Measurements from ENCODE around the gene ATP11A.
"Not testable (repeated sequence)": the region's sequence is repeated elsewhere in the genome, so short reads cannot be mapped to it uniquely, and the experiment has no call there.

The ATP11A gene

DNA sequence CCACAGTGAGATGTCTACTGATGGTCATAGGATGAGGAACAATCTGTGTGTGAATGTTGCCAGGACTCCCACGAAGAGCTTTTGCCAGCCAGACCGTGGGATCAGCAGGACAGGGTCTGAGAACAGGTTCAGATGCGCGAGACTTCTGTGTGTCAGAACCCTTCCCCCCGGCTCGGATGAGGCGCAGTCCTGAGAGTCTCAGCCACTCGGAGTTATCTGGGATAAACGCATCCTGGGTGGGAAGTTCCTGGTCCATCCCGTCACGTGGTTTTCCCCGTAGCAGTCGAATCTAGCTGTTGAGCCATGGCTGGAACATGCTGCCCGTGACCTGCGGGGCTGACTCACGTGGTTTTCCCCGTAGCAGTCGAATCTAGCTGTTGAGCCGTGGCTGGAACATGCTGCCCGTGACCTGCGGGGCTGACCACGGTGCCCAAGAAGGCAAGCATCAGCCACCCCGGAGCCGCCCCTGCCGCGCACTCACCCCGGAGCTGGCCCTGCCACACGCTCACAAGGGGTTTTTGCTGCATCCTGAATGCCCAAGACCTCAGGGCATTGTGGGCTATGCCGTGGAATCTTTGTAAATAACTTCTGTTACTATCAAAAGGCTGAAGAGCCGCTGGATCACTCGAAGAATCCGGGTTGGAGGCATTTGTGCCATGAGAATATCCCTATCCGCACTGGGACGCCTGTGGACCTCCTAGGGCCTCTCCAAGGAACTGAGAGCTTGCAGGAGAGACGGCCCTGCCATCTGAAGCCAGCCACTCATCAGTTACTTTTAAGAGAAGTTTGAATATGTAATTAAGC lies 148.4 kb downstream of the ATP11A start:
- no peak for DNase-seq (ENCODE audit: low read depth in 2 of 2)

DNA sequence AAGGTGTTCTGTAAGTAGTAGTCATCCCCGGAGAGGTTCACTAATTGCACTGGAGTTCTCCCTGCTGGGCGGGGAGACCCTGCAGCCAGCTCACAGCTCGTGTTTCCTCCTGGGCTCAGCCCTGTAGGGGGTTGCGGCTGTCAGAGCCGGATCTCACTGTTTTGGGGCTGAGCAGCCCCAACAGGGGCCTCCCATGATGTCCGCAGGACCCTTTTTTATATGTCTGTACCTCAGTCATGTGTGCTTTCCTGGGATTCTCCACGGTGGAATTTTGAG lies 148.9 kb downstream of the ATP11A start:
- no peak for DNase-seq (ENCODE audit: low read depth in 2 of 2)

DNA sequence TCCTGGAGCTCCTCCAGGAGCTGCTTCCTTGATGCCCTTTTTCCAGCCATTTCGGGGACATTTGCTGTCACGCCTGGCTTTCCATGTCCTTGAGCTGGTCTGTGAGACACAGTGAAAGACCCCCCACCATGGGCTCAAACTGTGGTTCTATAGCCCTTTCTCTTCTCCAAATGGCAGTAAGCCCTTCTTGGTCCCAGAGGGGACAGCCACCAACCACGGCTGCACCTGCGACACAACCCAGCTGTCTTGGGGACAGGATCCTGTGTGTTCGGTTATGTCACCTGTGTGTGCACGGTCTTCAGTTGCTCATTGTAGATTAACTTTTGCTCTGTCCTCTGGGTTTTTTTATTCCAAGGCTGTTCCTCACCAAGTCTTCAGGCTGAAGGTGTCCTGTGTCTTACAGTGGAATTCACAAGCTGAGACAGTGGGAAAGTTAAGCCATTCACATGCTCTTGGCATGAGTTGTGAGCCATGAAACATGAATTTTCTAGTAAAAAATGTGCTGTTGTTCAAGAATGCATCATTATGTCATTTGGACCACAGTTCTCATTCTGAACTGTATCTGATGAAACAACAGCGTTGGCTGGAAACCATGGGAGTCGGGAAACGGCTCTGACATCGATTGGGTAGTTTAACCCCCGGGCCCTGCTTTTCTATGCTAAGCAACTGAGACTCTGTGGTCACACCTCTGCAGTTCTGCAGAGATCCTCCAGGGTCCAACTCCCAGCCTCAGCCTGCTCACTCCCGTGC lies 149.7 kb downstream of the ATP11A start:
- DNase-seq (ENCODE audit: low read depth in 2 of 2) = no peak

DNA sequence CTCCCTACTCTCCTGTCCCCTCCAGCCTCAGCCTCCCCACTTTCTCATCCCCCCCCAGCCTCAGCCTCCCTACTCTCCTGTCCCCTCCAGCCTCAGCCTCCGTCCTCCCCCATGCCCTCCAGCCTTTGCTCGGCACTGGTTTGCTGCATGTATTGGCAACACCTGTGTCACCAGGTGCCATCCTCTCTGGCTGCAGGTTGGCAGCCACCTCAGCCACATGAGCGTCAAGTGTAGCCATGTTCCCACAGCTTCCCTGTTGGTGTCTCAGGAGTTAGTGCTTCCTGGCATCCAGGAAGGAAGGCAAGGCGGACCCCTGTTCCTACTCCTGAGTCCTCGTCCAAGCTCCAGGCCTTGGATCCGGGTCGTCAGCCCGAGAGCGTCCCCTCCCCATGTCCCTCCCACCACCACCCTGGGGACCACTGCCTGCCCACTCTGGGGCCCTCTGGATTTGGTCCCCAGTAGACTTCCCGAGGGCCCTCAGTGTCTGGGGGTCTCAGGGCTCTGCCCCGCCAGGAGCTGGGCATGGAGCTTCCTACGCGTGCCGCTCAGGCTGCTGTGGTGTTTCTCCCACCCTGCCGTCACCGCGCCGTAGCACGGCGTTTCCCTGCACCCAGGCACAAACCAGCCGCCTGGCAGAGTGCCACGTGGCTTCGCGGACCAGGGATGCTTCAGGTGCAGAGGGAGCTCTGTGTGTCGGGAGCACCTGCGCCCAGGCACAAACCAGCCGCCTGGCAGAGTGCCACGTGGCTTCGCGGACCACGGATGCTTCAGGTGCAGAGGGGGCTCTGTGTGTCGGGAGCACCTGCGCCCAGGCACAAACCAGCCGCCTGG lies 150.8 kb downstream of the ATP11A start:
- DNase-seq (ENCODE audit: low read depth in 2 of 2) = no peak

DNA sequence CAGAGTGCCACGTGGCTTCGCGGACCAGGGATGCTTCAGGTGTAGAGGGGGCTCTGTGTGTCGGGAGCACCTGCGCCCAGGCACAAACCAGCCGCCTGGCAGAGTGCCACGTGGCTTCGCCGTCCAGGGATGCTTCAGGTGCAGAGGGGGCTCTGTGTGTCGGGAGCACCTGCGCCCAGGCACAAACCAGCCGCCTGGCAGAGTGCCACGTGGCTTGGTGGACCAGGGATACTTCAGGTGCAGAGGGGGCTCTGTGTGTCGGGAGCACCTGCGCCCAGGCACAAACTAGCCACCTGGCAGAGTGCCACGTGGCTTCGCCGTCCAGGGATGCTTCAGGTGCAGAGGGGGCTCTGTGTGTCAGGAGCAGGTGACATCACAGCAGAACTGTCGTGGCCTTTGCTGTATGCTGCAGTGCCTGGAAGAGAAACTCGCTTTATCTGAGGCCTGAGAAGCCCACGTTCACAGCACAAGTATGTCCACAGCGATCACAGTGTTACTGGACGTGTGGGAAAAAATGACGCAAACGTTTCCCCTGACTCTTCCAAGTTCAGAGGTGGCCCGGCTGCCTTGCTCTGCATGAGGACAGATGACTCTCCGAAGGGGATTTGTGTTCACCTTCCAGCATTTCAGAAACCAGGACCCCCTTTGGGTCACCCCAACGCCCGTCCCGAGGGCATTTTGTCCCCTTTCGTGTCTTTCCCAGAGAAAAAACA lies 151.6 kb downstream of the ATP11A start:
- not testable (repeated sequence) for DNase-seq (ENCODE audit: low read depth in 2 of 2)

DNA sequence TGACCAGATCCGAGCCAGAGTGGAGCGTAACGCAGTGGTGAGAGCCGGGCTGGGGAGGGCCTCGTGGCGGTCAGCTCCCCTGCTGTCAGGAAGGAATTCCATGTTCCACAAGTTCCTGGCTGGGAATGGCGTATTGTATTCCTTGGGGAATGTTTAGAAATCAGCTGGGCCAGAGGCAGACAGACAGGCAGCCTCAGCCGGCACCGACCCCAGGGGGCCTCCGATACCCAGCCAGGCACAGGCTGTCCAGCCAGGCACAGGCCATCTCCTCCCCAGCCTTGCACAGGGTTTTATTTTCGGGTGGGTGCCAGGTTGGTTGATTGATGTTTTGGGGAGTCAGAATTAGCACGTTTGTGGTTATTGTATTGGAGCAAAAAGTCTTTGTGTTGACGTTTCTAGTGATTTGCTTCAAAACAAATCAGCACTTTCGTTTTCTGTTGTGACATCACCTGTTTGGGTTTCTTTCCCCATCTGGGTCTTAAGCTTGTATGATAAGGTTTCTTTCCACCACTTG lies 152.6 kb downstream of the ATP11A start:
- no peak for DNase-seq (ENCODE audit: low read depth in 2 of 2)

DNA sequence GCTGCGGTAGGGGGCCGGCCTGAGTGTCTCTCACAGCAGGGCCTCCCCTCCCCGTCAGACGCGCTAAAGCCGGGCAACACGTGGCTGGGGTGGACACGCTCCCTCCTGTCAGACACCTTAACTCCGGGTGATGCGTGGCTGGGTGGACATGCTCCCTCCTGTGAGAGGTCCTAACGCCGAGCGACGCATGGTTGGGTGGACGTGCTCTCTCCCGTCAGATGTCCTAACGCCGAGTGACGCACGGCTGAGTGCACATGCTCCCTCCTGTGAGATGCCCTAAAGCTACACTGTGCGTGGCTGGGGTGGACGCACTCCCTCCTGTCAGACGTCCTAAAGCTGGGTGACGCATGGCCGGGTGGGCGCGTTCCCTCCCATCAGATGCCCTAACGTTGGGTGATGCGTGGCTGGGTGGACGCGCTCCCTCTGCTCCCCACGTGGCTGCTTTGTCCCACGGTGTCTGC lies 153.1 kb downstream of the ATP11A start:
- DNase-seq (ENCODE audit: low read depth in 2 of 2) = no peak

DNA sequence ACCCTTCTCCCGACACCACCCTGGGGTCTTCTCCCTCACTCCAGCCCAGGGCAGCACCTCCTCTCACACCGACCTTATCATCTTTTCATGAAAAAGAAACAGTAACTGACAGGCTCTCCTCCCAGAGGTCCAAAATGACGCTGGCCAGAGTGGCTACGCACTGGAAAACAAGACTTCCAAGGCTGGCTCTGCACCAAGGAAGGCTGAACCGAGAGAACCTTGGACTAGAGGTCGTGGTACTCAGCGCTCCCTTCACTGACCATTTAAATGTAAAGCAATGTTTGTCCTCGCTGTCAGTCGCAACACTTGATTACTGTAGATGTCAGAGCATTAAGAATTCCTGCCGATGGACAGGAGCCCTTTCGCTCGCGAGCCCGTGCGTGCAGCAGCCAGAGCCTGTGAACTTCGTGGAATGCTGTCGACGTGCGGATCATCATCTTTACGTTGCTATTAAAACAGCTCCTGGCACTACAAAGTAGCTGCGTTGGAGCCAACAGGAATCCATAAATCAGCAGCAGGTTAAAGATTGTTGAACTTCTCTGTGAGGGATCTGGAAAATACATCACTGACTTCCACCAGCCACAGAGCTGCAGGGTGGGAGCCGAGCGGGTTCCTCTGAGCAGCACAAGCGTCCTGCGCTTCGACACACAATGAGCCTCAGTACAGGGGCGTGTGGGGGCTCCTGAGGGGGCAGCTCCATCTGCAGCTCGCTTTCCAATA lies 153.7 kb downstream of the ATP11A start:
- no peak for DNase-seq (ENCODE audit: low read depth in 2 of 2)

DNA sequence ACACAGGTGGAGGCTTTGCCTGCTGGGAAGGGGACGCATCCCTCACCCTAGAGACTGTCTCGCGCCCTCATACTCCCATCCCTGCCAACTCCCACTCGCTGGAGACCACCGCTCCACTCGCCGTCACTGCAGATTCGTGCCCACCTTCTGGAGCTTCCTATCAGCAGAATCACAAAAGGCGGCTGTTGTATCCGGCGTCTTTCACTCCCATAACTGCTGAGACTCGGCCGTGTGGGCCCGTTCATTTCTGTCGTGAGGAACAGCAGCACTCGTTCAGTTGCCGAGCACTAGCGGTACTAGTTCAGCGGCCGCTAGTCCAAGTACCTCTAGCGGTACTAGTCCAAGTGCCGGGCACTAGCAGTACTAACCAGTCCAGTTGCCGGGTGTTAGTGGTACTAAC lies 154.6 kb downstream of the ATP11A start:
- no peak for DNase-seq (ENCODE audit: low read depth in 2 of 2)

DNA sequence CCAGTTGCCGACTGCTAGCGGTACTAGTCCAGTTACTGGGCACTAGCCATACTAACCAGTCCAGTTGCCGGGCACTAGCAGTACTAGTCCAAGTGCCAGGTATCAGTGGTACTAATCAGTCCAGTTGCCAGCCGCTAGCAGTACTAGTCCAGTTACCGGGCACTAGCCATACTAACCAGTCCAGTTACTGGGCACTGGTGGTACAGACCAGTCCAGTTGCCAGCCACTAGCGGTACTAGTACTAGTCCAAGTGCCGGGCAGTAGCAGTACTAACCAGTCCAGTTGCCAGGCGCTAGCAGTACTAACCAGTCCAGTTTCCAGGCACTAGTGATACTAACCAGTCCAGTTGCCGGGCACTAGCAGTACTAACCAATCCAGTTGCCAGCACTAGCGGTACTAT lies 155.0 kb downstream of the ATP11A start:
- no peak for DNase-seq (ENCODE audit: low read depth in 2 of 2)

DNA sequence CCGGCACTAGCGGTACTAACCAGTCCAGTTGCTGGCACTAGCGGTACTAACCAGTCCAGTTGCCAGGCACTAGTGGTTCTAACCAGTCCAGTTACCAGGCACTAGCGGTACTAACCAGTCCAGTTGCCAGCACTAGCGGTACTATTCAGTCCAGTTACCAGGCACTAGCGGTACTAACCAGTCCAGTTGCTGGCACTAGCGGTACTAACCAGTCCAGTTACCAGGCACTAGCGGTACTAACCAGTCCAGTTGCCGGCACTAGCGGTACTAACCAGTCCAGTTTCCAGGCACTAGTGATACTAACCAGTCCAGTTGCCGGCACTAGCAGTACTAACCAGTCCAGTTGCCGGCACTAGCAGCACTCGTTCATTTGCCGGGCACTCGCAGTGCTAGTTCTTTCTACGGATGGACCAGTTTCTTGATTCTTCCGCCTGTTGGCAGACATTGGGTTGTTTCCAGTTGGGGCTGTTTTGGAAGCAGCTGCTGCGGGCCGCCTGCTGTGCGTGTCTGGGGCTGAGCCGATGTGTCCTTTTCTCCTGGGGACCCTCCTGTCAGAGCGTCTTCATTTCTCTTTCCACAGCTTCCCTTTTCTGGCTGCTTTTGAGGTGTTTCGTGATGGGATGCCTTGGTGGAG lies 155.8 kb downstream of the ATP11A start:
- DNase-seq (ENCODE audit: low read depth in 2 of 2) = no peak

DNA sequence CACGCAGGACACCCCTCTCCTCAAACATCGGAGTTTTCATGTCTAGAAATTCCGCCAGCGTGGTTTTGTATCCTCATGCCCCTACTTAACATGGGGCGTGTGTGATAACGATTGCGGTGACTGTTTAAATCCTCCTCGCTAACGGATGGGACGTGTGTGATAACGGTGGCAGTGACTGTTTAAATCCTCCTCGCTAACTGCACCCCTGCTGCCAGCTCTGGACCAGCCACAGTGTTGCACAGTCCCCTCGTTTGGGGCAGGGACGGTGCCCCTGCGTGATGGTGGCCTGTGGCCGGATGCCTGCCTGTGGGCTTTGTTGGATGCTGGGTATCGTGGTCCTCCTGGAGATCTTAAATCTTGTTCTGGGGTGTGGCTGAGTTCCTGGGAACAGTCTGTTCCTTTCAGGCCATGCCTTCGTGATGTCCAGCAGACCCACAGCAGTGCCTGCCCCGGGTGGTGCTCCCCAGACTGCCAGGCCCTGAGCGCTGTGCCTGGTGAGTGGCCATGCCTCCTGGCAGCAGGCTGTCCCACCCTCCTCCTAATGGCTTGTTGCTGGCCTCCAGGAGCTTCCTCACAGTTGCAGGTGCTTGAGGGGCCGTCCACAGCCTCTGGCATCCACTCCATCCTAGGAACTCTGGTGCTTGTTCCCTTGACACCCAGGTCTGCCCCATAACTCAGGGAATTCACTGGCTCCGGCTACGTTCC lies 156.7 kb downstream of the ATP11A start:
- DNase-seq (ENCODE audit: low read depth in 2 of 2) = no peak

DNA sequence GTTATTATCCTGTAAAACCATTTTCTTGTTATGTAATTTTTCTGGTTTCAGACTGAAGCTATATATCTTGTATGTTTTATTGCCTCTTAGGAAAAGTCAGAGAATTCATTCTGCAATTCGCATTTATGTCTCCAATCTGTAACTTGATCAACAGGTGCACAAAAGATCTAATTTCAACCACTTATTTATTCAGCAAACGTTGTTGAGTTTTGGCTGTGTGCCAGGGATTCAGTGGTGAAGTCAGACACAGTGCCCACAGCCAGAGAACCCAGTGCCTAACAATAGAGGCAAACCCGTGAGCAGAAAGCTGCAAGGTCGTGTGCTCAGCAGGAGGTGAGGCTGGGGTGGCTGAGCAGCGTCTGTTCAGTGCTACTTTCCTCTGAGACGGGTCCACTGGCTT lies 159.7 kb downstream of the ATP11A start:
- DNase-seq (ENCODE audit: low read depth in 2 of 2) = no peak

DNA sequence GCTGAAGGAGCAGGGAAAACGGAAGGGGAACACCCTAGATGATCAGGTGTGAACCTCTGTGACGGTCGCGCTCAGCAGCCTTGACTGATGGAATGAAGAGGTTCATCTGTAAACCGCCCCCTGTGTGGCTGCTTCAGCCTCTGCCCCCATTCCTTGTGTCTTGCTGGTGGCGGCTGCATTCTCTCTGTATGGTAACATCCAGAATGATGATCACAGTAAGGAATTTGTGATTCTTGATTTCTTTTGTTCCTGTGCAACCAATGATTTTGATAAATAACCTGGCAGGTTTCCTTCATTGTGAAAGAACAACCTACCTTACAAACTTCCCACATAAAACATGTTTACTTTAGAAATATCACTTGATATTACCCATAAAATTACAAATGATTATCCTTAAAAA lies 160.4 kb downstream of the ATP11A start:
- DNase-seq (ENCODE audit: low read depth in 2 of 2) = no peak

DNA sequence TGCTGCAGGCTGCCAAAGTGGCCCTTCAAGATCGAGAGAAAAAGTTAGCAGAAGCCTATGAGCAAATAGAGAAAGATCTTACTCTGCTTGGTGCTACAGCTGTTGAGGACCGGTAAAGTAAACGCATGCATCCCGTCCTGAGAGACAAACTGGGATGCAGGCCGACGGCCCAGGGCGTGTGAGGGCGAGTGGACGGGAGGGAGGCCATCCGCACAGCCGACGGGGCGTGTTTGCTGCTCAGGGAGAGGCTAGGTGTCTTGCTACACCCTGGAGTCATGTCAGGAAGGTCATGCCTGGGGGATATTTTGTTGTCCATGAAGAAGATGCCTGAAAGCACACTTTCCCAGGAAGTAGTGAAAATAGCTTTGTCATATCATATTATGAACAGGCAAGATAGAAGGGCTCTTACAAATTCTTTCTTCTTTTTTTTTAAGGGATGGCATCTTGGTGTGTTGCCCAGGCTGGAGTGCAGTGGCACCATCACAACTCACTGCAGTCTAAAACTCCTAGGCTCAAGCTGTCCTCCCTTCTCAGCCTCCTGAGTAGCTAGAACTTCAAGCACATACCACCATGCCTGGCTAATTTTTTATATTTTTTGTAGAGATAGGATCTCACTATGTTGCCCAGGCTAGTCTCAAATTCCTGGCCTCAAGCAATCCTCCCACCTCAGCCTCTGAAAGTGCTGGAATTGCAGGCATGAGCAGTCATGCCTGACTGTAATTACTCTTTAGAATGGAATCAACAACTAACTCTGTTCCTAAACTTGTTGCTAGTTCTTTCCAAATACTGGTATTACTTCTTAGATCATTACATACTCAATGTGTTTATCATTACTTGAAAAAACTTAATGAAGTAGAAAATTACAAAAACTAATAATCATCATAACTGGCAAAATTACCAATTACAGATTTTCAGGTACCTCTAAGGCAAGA lies 161.5 kb downstream of the ATP11A start:
- DNase-seq (ENCODE audit: low read depth in 2 of 2) = no peak

DNA sequence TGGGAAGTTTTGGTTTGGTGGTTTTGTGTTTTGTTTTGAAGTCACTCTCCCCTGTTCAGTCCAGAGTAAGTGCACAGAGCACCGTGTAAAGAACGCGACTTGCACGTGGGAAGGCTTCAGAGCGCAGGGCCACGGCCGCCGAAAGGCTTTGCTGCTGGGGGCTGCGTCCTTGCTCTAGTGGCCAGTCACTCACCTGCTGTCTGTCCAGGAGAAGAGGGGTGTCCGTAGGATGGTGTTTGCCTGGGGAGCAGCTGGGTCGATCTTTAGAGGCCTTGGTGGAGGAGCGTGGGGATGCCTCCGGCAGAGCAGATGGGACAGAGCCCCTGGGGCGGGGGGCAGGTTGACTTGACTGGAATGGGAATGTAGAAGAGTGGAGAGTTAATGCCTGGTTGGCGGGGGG lies 162.6 kb downstream of the ATP11A start:
- DNase-seq (ENCODE audit: low read depth in 2 of 2) = no peak

DNA sequence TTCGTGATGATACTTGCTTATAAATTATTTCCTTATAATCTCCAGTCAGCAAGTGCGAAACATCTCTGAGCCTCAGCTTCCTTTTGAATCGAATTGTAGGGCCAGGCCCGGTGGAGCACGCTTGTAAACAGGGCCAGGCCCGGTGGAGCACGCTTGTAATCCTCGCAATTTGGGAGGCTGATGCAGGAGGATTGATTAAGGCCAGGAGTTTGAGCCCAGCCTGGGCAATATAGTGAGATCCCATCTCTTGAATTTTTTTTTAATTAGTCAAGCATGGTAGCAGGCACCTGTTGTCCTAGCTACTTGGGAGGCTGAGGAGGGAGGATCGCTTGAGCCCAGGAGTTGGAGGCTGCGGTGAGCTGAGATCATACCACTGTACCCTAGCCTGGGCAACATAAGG lies 163.0 kb downstream of the ATP11A start:
- no peak for DNase-seq (ENCODE audit: low read depth in 2 of 2)

DNA sequence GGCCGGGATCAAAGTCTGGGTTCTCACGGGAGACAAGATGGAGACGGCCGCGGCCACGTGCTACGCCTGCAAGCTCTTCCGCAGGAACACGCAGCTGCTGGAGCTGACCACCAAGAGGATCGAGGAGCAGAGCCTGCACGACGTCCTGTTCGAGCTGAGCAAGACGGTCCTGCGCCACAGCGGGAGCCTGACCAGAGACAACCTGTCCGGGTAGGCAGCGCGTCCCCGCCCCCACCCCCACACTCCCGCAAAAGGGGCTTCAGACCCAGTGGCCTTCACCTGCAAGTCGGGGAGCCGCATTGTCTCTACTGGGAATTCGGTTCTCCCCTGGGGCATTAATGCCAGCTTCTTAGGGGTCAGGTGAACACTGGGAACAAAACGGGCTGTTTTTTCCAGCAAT lies 164.5 kb downstream of the ATP11A start:
- DNase-seq (ENCODE audit: low read depth in 2 of 2) = no peak

DNA sequence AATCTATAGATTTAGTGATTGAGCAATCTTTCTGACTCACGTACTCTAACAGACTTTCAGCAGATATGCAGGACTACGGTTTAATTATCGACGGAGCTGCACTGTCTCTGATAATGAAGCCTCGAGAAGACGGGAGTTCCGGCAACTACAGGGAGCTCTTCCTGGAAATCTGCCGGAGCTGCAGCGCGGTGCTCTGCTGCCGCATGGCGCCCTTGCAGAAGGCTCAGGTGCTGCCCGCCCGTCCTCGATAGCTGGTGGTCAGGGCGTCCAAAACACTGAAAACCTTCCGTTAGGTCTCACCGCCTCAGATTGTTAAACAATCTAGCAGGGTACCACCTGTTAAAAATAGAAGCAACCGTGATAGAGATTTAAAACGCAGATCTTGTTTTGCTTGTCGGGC lies 166.0 kb downstream of the ATP11A start:
- DNase-seq (ENCODE audit: low read depth in 2 of 2) = no peak

Data from stimulated activated CD4-positive, alpha-beta T cell treated with anti-CD3 and anti-CD28 coated beads, Interleukin-4, amount 100 ng/mL, for 48 hours (primary cell).